Renal cortical epithelial cell (primary cell): ENCODE results near the gene PSMA3. TPM values are rescaled to one million over a fixed set of nuclear protein-coding genes. Genes with fewer than 3 reads are reported as not detected.
"Not testable (repeated sequence)": the region's sequence is repeated elsewhere in the genome, so short reads cannot be mapped to it uniquely, and the experiment has no call there.

Experiments used
- DNase-seq: peaks from one replicate; pipeline ENCODE4 v3.0.0-alpha.2; 2011; ENCODE audit warnings: low read depth
- total RNA-seq: library from RNA; depleted of rRNA; stranded (reverse); fragments of >200 nt; gene quantifications from 2 replicates; pipeline ENCODE4 v1.2.3, GENCODE V29; 2014

Gene PSMA3
- total RNA-seq: 136 and 142 TPM in 2 replicates

- peak; percentile 92 for DNase-seq
These were observed at the start of gene PSMA3 for GRCh38 chr14:58244556-58245387. Gene PSMA3, plus strand, starts transcription at chr14:58244843. Its CDS starts 78 bp downstream, at chr14:58244921.

- peak; percentile 45 for DNase-seq
These were observed 48.4 kb upstream of the PSMA3 start for GRCh38 chr14:58196198-58196597.

GRCh38 chr14:58198086-58198485 lies 46.6 kb upstream of the PSMA3 start:
- DNase-seq: no peak

GRCh38 chr14:58199726-58200479 lies 44.7 kb upstream of the PSMA3 start, which contains the start of gene ACTR10:
Gene ACTR10, plus strand, starts transcription at chr14:58200149. Its CDS starts 69 bp downstream, at chr14:58200218.
- peak; percentile 62 for DNase-seq

- DNase-seq: no peak
These were observed 44.2 kb upstream of the PSMA3 start for GRCh38 chr14:58200480-58200841.

- DNase-seq: no peak
These were observed 43.8 kb upstream of the PSMA3 start for GRCh38 chr14:58200846-58201245.

- no peak for DNase-seq
These were observed 31.5 kb upstream of the PSMA3 start for GRCh38 chr14:58213176-58213575.

GRCh38 chr14:58215191-58215914 lies 29.3 kb upstream of the PSMA3 start:
- DNase-seq: no peak

GRCh38 chr14:58216544-58216943 lies 28.1 kb upstream of the PSMA3 start:
- peak; percentile 56 for DNase-seq

- no peak for DNase-seq
These were observed 17.4 kb upstream of the PSMA3 start for GRCh38 chr14:58227096-58227819.

- DNase-seq: peak; percentile 71
These were observed 6.1 kb upstream of the PSMA3 start for GRCh38 chr14:58238252-58239243.

GRCh38 chr14:58239244-58240195 lies 5.1 kb upstream of the PSMA3 start:
- DNase-seq: peak; percentile 91

- peak; percentile 69 for DNase-seq
These were observed 670 bp upstream of the PSMA3 start for GRCh38 chr14:58243790-58244555.

- no peak for DNase-seq
These were observed 919 bp downstream of the PSMA3 start for GRCh38 chr14:58245562-58245961.

- no peak for DNase-seq
These were observed 5.0 kb downstream of the PSMA3 start for GRCh38 chr14:58249611-58250010.

- no peak for DNase-seq
These were observed 13.5 kb downstream of the PSMA3 start for GRCh38 chr14:58258156-58258555.

GRCh38 chr14:58262005-58262404 lies 17.4 kb downstream of the PSMA3 start:
- DNase-seq: not testable (repeated sequence)

- no peak for DNase-seq
These were observed 20.8 kb downstream of the PSMA3 start for GRCh38 chr14:58265401-58265800.
